Measurements from ENCODE around the gene NT5C3A. TPM values are rescaled to one million over a fixed set of nuclear protein-coding genes. Genes with fewer than 3 reads are reported as not detected.

NT5C3A gene
- total and polyA plus RNA-seq, 2 of the 8 experiments (the other 6 are each of a cell fraction or from before 2014, with no cell fraction given): 7.5 to 22.7 TPM

DNA sequence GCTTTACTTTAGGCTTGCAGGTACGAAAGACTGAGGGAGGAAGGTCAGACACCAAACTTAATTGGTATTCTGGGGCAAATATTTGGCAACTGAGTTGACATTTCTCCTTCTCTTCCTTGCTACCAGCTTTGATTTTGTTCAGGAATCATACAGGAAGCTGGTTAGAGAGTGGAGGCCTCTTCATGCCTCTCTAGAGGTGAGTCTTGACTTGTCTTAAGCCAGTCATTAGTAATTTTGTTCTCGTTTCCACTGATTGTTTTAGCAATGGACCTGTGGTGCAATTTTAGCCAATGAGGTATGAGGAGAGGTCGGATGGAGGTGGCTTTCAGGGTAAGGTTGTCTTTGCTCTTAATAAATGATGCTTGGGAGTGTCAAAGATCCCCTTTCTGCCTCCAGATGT lies 49.0 kb upstream of the NT5C3A start:
- H3K4me2 ChIP-seq (ENCODE audit: insufficient read depth in 1 of 2, low read depth in 2 of 2, low read length in 2 of 2): no peak overlapping the region
- no peak overlapping the region for H3K9ac ChIP-seq (replicated peaks in 1 of 4; ENCODE audit: extremely low read depth in 1 of 4, low read depth in 3 of 4, low read length in 3 of 4)
- H4K8ac ChIP-seq (ENCODE audit: extremely low read depth, insufficient read depth, low read length): no peak overlapping the region
- H3K4ac ChIP-seq (replicated peaks; ENCODE audit: insufficient read length, low read depth, low read length): no peak overlapping the region
- no peak overlapping the region for H3K18ac ChIP-seq (ENCODE audit: extremely low read depth, low read length)
- no peak overlapping the region for H2AK5ac ChIP-seq (ENCODE audit: low read depth, low read length)
- no peak overlapping the region for H3K27ac ChIP-seq (ENCODE audit: low read depth, low read length)
- ChIA-PET POLR2A (ENCODE audit: partially characterized antibody) (no interaction called here), CTCF (ENCODE audit: partially characterized antibody) (no interaction called here)
- H3K79me1 ChIP-seq (ENCODE audit: low read depth, low read length): no peaks in the 10 kb centered on the region; the same call in 1 of the 2 replicates
- H3K23ac ChIP-seq (ENCODE audit: insufficient read length): no peak overlapping the region
- peaks cover 0 to 5% of the 10 kb centered on the region in 2 experiments for H4K20me1 ChIP-seq (replicated peaks in 1 of 2; ENCODE audit: control insufficient read depth in 1 of 2, insufficient read depth in 2 of 2, low read length in 2 of 2)
- no peaks in the 10 kb centered on the region for H3K9me3 ChIP-seq (ENCODE audit: insufficient read depth in 2 of 2, low read depth in 1 of 2, low read length in 1 of 2)
- peaks cover 0 to 16% of the 10 kb centered on the region in 2 experiments; a peak in 2 of 4 replicates for H3K79me2 ChIP-seq (ENCODE audit: control insufficient read depth in 1 of 2, insufficient read depth in 2 of 2, low read length in 2 of 2)
- H3K23me2 ChIP-seq (ENCODE audit: low read depth, low read length): 0 out of 2 replicates have a peak, but pooled peaks cover 2% of the 10 kb centered on the region
- H2BK15ac ChIP-seq (ENCODE audit: low read length): no peak overlapping the region
- DNase-seq (ENCODE audit: low read depth in 1 of 2, low spot score in 2 of 2) (no peak), FAIRE-seq (no peak)
- H2BK12ac ChIP-seq (ENCODE audit: low read depth, low read length): no peak overlapping the region
- peaks cover 0 to 5% (median 1%) of the 10 kb centered on the region in 4 experiments; a peak in 2 of 7 replicates for H3K4me1 ChIP-seq (replicated peaks in 1 of 4; ENCODE audit: control insufficient read depth in 3 of 4, insufficient read depth in 4 of 4, low read length in 3 of 4)
- no peak overlapping the region for H2BK120ac ChIP-seq (replicated peaks; ENCODE audit: low read depth, low read length)
- no peak overlapping the region for H3K56ac ChIP-seq (replicated peaks; ENCODE audit: insufficient read length, low read depth, low read length)
- H2AFZ ChIP-seq (ENCODE audit: low read length): no peak overlapping the region
- H2BK20ac ChIP-seq (ENCODE audit: low read length): no peak overlapping the region
- H3K27me3 ChIP-seq (replicated peaks in 1 of 4; ENCODE audit: control insufficient read depth in 3 of 4, extremely low read depth in 1 of 4, insufficient read depth in 3 of 4, low read length in 3 of 4): peaks cover 0 to 3% (median 0%) of the 10 kb centered on the region in 4 experiments; a peak in 1 of 7 replicates
- H4K91ac ChIP-seq (replicated peaks; ENCODE audit: insufficient read length, low read length): no peak overlapping the region
- no peak overlapping the region for H2BK5ac ChIP-seq (ENCODE audit: low read depth, low read length)
- H4K5ac ChIP-seq (ENCODE audit: insufficient read length, low read depth, low read length): no peak overlapping the region
- no peaks in the 10 kb centered on the region for H3K36me3 ChIP-seq (ENCODE audit: control insufficient read depth in 2 of 4, insufficient read depth in 4 of 4, low read length in 3 of 4)
- no peak overlapping the region for H3K4me3 ChIP-seq (ENCODE audit: extremely low read depth in 1 of 4, insufficient read depth in 2 of 4, low read depth in 3 of 4, low read length in 4 of 4)
- 73% methylated on average over 3 of the region's 3 CpGs; no CpG with 5 or more reads in 1 of the 2 experiments for WGBS, 2 experiments (ENCODE audit: extremely low coverage in 1 of 2, insufficient coverage in 1 of 2, insufficient read length in 1 of 2, insufficient replicate concordance in 2 of 2, low coverage in 1 of 2, low lambda C conversion rate in 2 of 2, missing lambda C conversion rate in 1 of 2)
- no peak overlapping the region for H3K14ac ChIP-seq (ENCODE audit: insufficient read length)
- TF ChIP-seq BACH1 (IDR thresholded peaks at IDR 0.05; ENCODE audit: low read length) (no peak), GTF2F1 (IDR thresholded peaks at IDR 0.05; ENCODE audit: borderline replicate concordance, low read depth, low read length) (no peak), POLR2AphosphoS5 (IDR thresholded peaks at IDR 0.05; ENCODE audit: low read depth, low read length) (no peak), SP2 (IDR thresholded peaks at IDR 0.05; ENCODE audit: low read length) (no peak)
- TF ChIP-seq, protein P1, sequence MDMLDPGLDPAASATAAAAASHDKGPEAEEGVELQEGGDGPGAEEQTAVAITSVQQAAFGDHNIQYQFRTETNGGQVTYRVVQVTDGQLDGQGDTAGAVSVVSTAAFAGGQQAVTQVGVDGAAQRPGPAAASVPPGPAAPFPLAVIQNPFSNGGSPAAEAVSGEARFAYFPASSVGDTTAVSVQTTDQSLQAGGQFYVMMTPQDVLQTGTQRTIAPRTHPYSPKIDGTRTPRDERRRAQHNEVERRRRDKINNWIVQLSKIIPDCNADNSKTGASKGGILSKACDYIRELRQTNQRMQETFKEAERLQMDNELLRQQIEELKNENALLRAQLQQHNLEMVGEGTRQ (IDR thresholded peaks at IDR 0.05; ENCODE audit: low read length): no peak

All from H1 (cell line).